DOHH2 (cell line): Measurements from ENCODE around the gene FTSJ1.

ENCODE experiments used
- H3F3A ChIP-seq: fragments of 200-600 bp; sonication (generic), shearing (Covaris generic); 2 replicates; pipeline ENCODE4 v1.6.0; 2016; ENCODE audit warnings: antibody characterized with exemption, mild to moderate bottlenecking; ENCODE audit not compliant: control insufficient read depth, insufficient read depth
- H3K27ac ChIP-seq: fragments of 200-600 bp; sonication (generic); 2 replicates; pipeline ENCODE4 v1.5.1; 2014; ENCODE audit warnings: low read depth, mild to moderate bottlenecking, low read length, moderate library complexity
- H3K27me3 ChIP-seq: fragments of 200-600 bp; sonication (generic); 2 replicates; pipeline ENCODE4 v1.6.1; 2014; ENCODE audit warnings: mild to moderate bottlenecking, low read length, mixed read lengths; ENCODE audit not compliant: control insufficient read depth
- H3K36me3 ChIP-seq: fragments of 200-600 bp; sonication (generic); 2 replicates; pipeline ENCODE4 v1.6.1; 2014; ENCODE audit warnings: mild to moderate bottlenecking, low read length, moderate library complexity, mixed read lengths; ENCODE audit not compliant: control insufficient read depth
- H3K4me1 ChIP-seq: fragments of 200-600 bp; sonication (generic); 2 replicates; pipeline ENCODE4 v1.6.1; 2014; ENCODE audit warnings: mild to moderate bottlenecking, low read length, mixed read lengths; ENCODE audit not compliant: control insufficient read depth
- H3K4me2 ChIP-seq: fragments of 200-600 bp; sonication (generic); 2 replicates; pipeline ENCODE4 v1.6.0; 2014; ENCODE audit warnings: mild to moderate bottlenecking, low read length, moderate library complexity
- H3K4me3 ChIP-seq: fragments of 200-600 bp; sonication (generic); 2 replicates; pipeline ENCODE4 v1.5.1; 2014; ENCODE audit warnings: mild to moderate bottlenecking, low read length, mixed read lengths
- H3K79me2 ChIP-seq: fragments of 200-600 bp; sonication (generic); 2 replicates; pipeline ENCODE4 v1.6.1; 2014; ENCODE audit warnings: mild to moderate bottlenecking, low read length, mixed read lengths; ENCODE audit not compliant: control insufficient read depth
- H3K9me2 ChIP-seq: fragments of 200-600 bp; sonication (generic); replicated peaks from 2 replicates; pipeline ENCODE4 v1.6.1; 2014; ENCODE audit warnings: mild to moderate bottlenecking, low read length, mixed read lengths; ENCODE audit not compliant: control insufficient read depth
- H3K9me3 ChIP-seq: fragments of 200-600 bp; sonication (generic); 2 replicates; pipeline ENCODE4 v1.6.1; 2014; ENCODE audit warnings: antibody characterized with exemption, low read length, mixed read lengths; ENCODE audit not compliant: control insufficient read depth, insufficient read depth
- H4K20me1 ChIP-seq: fragments of 200-600 bp; sonication (generic); 2 replicates; pipeline ENCODE4 v1.6.0; 2014; ENCODE audit warnings: low read depth, mild to moderate bottlenecking, antibody characterized with exemption, low read length, moderate library complexity; ENCODE audit not compliant: control insufficient read depth, insufficient read depth
- EZH2phosphoT487 ChIP-seq: fragments of 200-600 bp; sonication (generic); IDR thresholded peaks from 2 replicates; pipeline ENCODE4 v1.6.1; 2017; ENCODE audit warnings: borderline replicate concordance, mild to moderate bottlenecking, antibody characterized with exemption, low read length, moderate library complexity, mixed read lengths
- TF ChIP-seq, protein P1 (sequence below): fragments of 200-600 bp; sonication (generic); IDR thresholded peaks from one replicate; pipeline ENCODE4 v1.5.1; 2014; ENCODE audit warnings: antibody characterized with exemption, mild to moderate bottlenecking, low read depth, low read length; ENCODE audit not compliant: poor library complexity, severe bottlenecking

Gene FTSJ1

DNA sequence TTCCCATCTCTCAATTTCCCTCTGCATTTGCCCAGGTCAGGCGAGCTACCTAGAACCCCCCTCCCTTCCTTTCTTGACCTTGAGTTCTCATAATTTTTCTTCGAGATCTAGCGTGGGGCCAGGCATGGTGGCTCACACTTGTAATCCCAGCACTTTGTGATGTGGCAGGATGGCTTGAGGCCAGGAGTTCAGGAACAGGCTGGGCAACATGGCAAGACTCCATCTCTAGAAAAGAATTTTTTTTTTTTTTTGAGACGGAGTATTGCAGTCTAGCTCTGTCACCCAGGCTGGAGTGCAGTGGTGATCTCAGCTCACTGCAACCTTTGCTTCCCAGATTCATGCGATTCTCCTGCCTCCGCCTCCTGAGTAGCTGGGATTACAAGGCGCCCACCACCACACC, 28.3 kb downstream of the FTSJ1 start:
- Histone ChIP-seq H3K36me3 (no peaks in the 10 kb centered on the region), H3K27ac (no peak overlapping the region), H3K4me1 (peaks cover 7% of the 10 kb centered on the region), H3K9me3 (no peaks in the 10 kb centered on the region), H3K9me2 (no peaks in the 10 kb centered on the region), H3K27me3 (peaks cover 11% of the 10 kb centered on the region; the same call in 1 of the 2 replicates), H3K4me3 (no peak overlapping the region), H3K4me2 (no peak overlapping the region), H4K20me1 (no peaks in the 10 kb centered on the region), H3K79me2 (no peaks in the 10 kb centered on the region), H3F3A (no peaks in the 10 kb centered on the region)
- TF ChIP-seq, protein P1, sequence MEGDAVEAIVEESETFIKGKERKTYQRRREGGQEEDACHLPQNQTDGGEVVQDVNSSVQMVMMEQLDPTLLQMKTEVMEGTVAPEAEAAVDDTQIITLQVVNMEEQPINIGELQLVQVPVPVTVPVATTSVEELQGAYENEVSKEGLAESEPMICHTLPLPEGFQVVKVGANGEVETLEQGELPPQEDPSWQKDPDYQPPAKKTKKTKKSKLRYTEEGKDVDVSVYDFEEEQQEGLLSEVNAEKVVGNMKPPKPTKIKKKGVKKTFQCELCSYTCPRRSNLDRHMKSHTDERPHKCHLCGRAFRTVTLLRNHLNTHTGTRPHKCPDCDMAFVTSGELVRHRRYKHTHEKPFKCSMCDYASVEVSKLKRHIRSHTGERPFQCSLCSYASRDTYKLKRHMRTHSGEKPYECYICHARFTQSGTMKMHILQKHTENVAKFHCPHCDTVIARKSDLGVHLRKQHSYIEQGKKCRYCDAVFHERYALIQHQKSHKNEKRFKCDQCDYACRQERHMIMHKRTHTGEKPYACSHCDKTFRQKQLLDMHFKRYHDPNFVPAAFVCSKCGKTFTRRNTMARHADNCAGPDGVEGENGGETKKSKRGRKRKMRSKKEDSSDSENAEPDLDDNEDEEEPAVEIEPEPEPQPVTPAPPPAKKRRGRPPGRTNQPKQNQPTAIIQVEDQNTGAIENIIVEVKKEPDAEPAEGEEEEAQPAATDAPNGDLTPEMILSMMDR: no peak
- TF ChIP-seq EZH2phosphoT487: no peak

DNA sequence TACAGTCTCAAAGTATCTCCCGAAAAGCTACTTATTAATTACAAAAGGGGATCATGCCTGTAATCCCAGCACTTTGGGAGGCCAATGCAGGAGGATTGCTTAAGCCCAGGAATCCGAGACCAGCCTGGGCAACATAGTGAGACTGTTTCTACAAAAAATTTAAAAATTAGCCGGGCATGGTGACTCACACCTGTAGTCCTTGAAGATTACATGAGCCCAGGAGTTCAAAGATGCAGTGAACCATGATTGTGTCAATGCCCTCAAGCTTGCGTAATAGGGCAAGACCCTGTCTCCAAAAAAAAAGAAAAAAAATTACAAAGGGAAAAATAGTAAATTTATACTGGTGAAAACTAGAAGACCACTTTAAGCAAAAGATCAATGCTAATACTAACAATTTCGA, 29.5 kb downstream of the FTSJ1 start:
- H3K79me2 ChIP-seq: no peaks in the 10 kb centered on the region
- H3K27me3 ChIP-seq: peaks cover 11% of the 10 kb centered on the region; the same call in 1 of the 2 replicates
- H3K36me3 ChIP-seq: no peaks in the 10 kb centered on the region
- no peak overlapping the region for H3K27ac ChIP-seq
- no peaks in the 10 kb centered on the region for H3K9me2 ChIP-seq
- no peak overlapping the region for H3K4me3 ChIP-seq
- H3F3A ChIP-seq: no peaks in the 10 kb centered on the region
- peaks cover 12% of the 10 kb centered on the region for H3K4me1 ChIP-seq
- TF ChIP-seq EZH2phosphoT487: no peak
- TF ChIP-seq, protein P1: no peak
- H3K4me2 ChIP-seq: no peak overlapping the region
- H3K9me3 ChIP-seq: no peaks in the 10 kb centered on the region
- no peaks in the 10 kb centered on the region for H4K20me1 ChIP-seq

DNA sequence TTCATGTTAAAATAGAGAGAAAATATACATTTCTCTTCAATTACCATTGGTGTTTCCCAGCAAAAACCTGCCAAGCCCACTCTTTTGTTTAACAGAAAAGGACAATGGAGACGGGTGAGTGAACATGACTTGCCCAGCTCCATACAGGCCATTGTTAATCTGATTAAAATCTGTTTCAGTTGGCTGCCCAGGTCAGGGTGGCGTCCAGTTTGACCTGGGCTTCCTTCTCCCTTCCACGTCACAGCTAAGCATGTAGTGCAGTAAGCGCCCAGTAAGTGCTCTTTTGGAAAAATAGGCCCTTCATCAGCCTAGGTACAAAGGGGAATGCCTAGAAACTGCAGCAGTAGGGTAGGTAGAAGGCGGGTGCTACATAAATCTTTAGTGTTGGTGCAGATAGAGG, 31.2 kb downstream of the FTSJ1 start:
- Histone ChIP-seq H3K9me2 (no peaks in the 10 kb centered on the region), H3K4me1 (peaks cover 12% of the 10 kb centered on the region), H3K27me3 (peaks cover 11% of the 10 kb centered on the region; the same call in 1 of the 2 replicates), H3K79me2 (no peaks in the 10 kb centered on the region), H3K4me2 (no peak overlapping the region), H3K27ac (no peak overlapping the region), H3F3A (no peaks in the 10 kb centered on the region), H3K36me3 (no peaks in the 10 kb centered on the region), H3K9me3 (no peaks in the 10 kb centered on the region), H4K20me1 (no peaks in the 10 kb centered on the region), H3K4me3 (no peak overlapping the region)
- no peak for TF ChIP-seq EZH2phosphoT487
- TF ChIP-seq, protein P1: no peak
